Measurements from ENCODE around the gene GRIP2.

The GRIP2 gene

DNA sequence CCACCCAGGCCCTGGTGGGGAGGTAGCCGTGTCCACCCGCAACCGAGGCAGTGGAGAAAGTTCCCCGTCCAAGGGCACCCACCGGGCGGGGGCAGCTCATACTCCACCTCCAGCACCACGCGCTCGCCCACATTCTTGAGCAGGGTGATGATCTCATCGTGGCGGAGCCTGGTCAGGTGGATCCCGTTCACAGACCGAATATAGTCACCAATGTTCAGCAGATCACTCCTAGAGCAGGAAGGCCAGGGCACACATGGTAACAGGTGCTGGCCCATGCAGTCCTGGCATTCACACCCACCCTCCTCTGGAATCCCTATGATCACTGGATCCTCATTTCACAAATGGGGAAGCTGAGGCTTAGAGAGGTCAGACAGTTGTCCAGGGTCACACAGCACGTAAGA lies 15.8 kb downstream of the GRIP2 start:
- DNase-seq (ENCODE audit: low read depth), result no peak
- TF ChIP-seq, protein P1, sequence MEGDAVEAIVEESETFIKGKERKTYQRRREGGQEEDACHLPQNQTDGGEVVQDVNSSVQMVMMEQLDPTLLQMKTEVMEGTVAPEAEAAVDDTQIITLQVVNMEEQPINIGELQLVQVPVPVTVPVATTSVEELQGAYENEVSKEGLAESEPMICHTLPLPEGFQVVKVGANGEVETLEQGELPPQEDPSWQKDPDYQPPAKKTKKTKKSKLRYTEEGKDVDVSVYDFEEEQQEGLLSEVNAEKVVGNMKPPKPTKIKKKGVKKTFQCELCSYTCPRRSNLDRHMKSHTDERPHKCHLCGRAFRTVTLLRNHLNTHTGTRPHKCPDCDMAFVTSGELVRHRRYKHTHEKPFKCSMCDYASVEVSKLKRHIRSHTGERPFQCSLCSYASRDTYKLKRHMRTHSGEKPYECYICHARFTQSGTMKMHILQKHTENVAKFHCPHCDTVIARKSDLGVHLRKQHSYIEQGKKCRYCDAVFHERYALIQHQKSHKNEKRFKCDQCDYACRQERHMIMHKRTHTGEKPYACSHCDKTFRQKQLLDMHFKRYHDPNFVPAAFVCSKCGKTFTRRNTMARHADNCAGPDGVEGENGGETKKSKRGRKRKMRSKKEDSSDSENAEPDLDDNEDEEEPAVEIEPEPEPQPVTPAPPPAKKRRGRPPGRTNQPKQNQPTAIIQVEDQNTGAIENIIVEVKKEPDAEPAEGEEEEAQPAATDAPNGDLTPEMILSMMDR (IDR thresholded peaks at IDR 0.05; ENCODE audit: low read depth, low read length), result no peak
- TF ChIP-seq, protein P2, sequence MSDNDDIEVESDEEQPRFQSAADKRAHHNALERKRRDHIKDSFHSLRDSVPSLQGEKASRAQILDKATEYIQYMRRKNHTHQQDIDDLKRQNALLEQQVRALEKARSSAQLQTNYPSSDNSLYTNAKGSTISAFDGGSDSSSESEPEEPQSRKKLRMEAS (IDR thresholded peaks at IDR 0.05; ENCODE audit: low read depth, low read length), result no peak
- TF ChIP-seq MYC (IDR thresholded peaks at IDR 0.05; ENCODE audit: low read depth, low read length) (no peak), POLR2A (IDR thresholded peaks at IDR 0.05; ENCODE audit: extremely low read depth, insufficient read length) (no peak)
- no peak overlapping the region for H3K4me3 ChIP-seq (ENCODE audit: low read depth, low read length)

DNA sequence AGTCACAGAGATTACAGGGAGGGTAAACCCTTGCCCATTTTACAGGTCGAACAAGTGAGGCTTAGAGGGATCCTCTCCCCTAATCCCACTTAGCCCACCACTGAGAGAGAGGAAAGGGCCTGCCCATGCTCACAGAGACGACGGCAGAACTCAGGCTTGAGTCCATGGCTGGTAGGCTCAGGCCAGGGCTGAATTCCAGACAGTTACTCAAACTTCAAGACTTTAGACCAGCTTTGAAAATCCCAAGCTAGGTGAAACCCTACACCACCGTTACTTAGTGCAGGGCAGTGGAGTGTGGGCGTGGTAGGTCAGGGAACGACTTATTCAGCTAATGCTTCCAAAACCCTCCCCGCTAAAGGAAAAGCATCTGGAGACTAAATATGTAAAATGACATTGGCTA lies 16.4 kb downstream of the GRIP2 start:
- TF ChIP-seq MYC (IDR thresholded peaks at IDR 0.05; ENCODE audit: low read depth, low read length) (no peak), POLR2A (IDR thresholded peaks at IDR 0.05; ENCODE audit: extremely low read depth, insufficient read length) (no peak)
- TF ChIP-seq, protein P1 (IDR thresholded peaks at IDR 0.05; ENCODE audit: low read depth, low read length), result no peak
- TF ChIP-seq, protein P2 (IDR thresholded peaks at IDR 0.05; ENCODE audit: low read depth, low read length), result no peak
- DNase-seq (ENCODE audit: low read depth), result no peak
- H3K4me3 ChIP-seq (ENCODE audit: low read depth, low read length), result no peak overlapping the region

DNA sequence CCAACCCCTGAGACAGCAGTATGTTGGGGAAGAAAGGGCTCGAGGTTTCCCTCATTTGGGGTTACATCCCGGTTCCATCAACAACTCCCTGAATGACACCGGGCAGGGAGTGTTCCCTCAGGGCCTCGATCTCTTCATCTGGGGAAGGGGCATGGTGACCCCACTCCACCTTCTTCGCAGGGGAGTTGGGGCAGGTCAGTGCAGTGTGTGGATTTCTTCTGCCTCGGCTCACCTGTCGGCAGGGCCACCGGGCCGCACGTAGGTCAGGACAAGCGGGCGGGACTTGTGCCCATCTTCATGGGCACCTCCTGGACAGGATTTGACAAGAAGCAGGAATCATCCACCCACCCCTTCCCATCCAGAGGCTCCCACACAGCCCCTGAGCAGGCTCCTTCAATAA lies 17.4 kb downstream of the GRIP2 start:
- TF ChIP-seq POLR2A (IDR thresholded peaks at IDR 0.05; ENCODE audit: extremely low read depth, insufficient read length) (no peak), MYC (IDR thresholded peaks at IDR 0.05; ENCODE audit: low read depth, low read length) (no peak)
- TF ChIP-seq, protein P2 (IDR thresholded peaks at IDR 0.05; ENCODE audit: low read depth, low read length), result no peak
- TF ChIP-seq, protein P1 (IDR thresholded peaks at IDR 0.05; ENCODE audit: low read depth, low read length), result no peak
- H3K4me3 ChIP-seq (ENCODE audit: low read depth, low read length), result no peak overlapping the region
- no peak for DNase-seq (ENCODE audit: low read depth)

DNA sequence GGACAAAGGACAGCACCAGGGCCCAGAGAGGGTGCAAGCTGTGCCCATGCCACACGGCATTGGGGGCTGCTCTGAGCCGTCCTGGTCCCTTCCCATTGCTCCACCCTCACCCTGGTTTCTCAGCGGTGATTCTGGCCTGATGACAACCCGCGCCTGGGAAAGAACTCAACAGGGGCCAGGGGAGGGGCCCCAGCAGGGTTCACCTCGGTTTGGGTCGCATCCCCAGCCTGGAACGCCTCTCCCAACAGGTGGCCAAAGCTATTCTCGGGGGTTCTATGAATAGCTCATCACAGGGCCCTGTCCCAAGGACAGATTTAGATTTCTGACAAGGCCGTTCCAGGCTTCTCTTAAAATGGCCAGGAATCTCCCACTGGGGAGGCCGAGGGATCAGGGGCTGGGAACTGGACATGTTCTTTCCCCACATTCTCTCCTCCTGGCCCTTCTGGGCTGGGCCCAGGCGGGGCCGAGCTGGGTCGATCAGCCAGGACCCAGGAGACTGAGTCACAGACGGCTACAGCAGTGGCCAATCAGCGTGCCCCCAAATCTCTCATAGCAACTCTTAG lies 17.9 kb downstream of the GRIP2 start:
- TF ChIP-seq MYC (IDR thresholded peaks at IDR 0.05; ENCODE audit: low read depth, low read length), result no peak
- TF ChIP-seq, protein P2 (IDR thresholded peaks at IDR 0.05; ENCODE audit: low read depth, low read length), result no peak
- TF ChIP-seq, protein P1 (IDR thresholded peaks at IDR 0.05; ENCODE audit: low read depth, low read length), result no peak
- no peak for DNase-seq (ENCODE audit: low read depth)
- no peak overlapping the region for H3K4me3 ChIP-seq (ENCODE audit: low read depth, low read length)

DNA sequence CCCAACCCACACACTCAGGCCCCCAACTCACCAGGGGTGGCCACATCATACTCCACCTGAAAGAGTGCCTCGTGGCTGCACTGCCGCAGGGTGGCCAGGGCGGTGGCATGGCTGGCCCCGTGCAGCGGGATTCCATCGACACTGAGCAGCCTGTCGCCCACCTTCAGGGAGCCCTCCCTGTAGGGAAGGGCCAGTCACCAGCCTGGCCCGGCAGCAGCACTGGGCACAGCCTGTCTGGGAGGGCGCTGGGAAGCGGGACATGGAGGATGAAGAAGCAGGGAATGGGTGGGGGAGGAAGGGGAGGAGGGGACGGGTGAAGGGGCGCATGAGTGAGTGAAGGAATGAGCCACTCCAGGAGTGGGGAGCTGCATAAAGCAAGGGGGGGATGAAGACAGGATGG lies 18.5 kb downstream of the GRIP2 start:
- no peak overlapping the region for H3K4me3 ChIP-seq (ENCODE audit: low read depth, low read length)
- DNase-seq (ENCODE audit: low read depth), result no peak
- TF ChIP-seq MYC (IDR thresholded peaks at IDR 0.05; ENCODE audit: low read depth, low read length), result no peak
- TF ChIP-seq, protein P1 (IDR thresholded peaks at IDR 0.05; ENCODE audit: low read depth, low read length), result no peak

DNA sequence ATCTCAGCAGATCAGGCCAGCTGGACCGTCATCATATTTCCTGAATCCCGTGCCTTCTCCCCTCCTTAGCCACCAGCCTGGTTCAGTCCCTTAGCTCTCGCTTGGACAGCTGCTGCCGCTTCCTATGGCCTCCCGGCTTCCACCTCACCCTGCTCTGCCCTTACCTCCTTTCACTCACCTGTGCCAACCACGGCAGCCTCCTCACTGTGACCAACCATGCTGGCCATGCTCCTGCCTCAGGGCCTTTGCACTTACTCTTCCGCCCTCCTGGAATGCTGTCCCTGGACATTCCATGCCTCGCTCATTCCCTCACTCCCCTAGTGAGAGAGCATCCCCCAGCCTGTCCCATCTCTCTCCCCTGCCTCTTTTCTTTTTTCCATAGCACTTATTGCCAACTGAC lies 19.2 kb downstream of the GRIP2 start:
- DNase-seq (ENCODE audit: low read depth), result no peak
- H3K4me3 ChIP-seq (ENCODE audit: low read depth, low read length), result no peak overlapping the region
- TF ChIP-seq, protein P2 (IDR thresholded peaks at IDR 0.05; ENCODE audit: low read depth, low read length), result no peak
- TF ChIP-seq POLR2A (IDR thresholded peaks at IDR 0.05; ENCODE audit: extremely low read depth, insufficient read length), result no peak
- TF ChIP-seq MYC (IDR thresholded peaks at IDR 0.05; ENCODE audit: low read depth, low read length), result no peak
- TF ChIP-seq, protein P1 (IDR thresholded peaks at IDR 0.05; ENCODE audit: low read depth, low read length), result no peak
